PFSK-1 (cell line): ENCODE data around the gene AATF.

ENCODE experiments used
- FOXP2 ChIP-seq: optimal IDR thresholded peaks from 2 replicates; pipeline ENCODE3; 2011; ENCODE audit warnings: borderline replicate concordance, control low read depth, inconsistent platforms; ENCODE audit not compliant: insufficient read depth; ENCODE audit errors: extremely low read length, extremely low read depth
- POLR2AphosphoS5 ChIP-seq: IDR thresholded peaks from 2 replicates; pipeline ENCODE4 v1.6.1; 2012; ENCODE audit warnings: low read depth, mild to moderate bottlenecking, control low read depth, low read length, moderate library complexity
- SIN3A ChIP-seq: IDR thresholded peaks from 2 replicates; pipeline ENCODE4 v1.6.1; 2012; ENCODE audit warnings: mild to moderate bottlenecking, low read length, moderate library complexity, borderline replicate concordance; ENCODE audit not compliant: insufficient read depth
- TAF1 ChIP-seq: IDR thresholded peaks from 2 replicates; pipeline ENCODE4 v1.6.1; 2012; ENCODE audit warnings: low read length, control low read depth, borderline replicate concordance; ENCODE audit not compliant: insufficient read depth
- TF ChIP-seq, protein P1 (sequence below), 2 experiments: IDR thresholded peaks; 2 replicates each; pipeline versions ENCODE4 v1.6.1 to v1.8.0; 2011 to 2012; ENCODE audit warnings: low read depth in 2 of 2, low read length in 2 of 2, control low read depth in 1 of 2, inconsistent platforms in 1 of 2, mild to moderate bottlenecking in 1 of 2, moderate library complexity in 1 of 2; ENCODE audit not compliant: insufficient read depth in 1 of 2

AATF gene

DNA sequence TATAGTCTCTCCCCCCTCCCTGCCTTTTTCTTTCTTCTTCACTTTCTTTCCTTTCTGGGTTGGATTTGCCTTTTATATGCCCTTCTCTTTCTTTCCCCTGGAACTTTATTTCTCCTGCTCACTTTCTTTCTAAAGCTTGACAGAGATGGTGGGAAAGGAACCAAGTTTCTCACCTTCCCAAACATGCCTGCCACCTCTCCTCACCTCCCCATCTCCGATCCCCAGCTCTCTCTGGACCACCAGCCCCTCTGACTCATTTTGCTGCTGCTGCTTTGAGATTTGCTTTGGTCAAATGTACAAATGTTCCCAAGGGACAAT, 18.2 kb upstream of the AATF start:
- TF ChIP-seq POLR2AphosphoS5 = no peak
- TF ChIP-seq FOXP2 = no peak
- TF ChIP-seq, protein P1, sequence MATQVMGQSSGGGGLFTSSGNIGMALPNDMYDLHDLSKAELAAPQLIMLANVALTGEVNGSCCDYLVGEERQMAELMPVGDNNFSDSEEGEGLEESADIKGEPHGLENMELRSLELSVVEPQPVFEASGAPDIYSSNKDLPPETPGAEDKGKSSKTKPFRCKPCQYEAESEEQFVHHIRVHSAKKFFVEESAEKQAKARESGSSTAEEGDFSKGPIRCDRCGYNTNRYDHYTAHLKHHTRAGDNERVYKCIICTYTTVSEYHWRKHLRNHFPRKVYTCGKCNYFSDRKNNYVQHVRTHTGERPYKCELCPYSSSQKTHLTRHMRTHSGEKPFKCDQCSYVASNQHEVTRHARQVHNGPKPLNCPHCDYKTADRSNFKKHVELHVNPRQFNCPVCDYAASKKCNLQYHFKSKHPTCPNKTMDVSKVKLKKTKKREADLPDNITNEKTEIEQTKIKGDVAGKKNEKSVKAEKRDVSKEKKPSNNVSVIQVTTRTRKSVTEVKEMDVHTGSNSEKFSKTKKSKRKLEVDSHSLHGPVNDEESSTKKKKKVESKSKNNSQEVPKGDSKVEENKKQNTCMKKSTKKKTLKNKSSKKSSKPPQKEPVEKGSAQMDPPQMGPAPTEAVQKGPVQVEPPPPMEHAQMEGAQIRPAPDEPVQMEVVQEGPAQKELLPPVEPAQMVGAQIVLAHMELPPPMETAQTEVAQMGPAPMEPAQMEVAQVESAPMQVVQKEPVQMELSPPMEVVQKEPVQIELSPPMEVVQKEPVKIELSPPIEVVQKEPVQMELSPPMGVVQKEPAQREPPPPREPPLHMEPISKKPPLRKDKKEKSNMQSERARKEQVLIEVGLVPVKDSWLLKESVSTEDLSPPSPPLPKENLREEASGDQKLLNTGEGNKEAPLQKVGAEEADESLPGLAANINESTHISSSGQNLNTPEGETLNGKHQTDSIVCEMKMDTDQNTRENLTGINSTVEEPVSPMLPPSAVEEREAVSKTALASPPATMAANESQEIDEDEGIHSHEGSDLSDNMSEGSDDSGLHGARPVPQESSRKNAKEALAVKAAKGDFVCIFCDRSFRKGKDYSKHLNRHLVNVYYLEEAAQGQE (IDR thresholded peaks at IDR 0.05; ENCODE audit: insufficient read depth in 1 of 2, low read depth in 2 of 2, low read length in 2 of 2) = no peak
- no peak for TF ChIP-seq TAF1
- no peak for TF ChIP-seq SIN3A

DNA sequence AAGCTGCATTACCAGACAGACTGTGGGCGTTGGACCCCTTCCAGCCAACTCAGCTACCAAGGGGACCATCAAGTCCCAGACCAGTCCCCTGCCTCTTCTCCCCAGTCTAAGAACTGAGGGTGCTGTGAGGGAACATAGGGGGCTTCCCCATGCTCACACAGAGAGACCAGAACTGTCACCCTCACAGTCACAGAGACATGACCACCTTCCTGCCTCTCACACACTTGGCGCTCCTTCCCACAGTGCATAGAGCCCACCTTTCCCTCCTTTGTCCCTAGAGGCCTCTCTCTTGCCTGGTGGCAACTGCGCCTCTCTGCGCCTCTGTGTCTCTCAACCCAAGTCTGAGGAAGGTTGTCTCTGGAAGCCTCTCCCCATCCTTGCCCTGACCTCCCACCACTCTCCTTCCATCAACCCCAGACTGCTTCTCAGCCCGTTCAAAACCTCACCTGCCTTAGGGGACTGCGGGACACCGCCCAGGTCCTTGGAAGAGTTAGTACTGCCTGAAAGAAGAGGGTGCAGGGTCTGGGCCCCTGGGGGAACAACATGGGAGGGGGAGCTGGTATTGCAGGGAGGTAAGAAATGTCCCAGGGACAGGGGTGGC, 17.6 kb upstream of the AATF start:
- TF ChIP-seq, protein P1 (IDR thresholded peaks at IDR 0.05; ENCODE audit: insufficient read depth in 1 of 2, low read depth in 2 of 2, low read length in 2 of 2) = no peak
- TF ChIP-seq FOXP2 = no peak
- no peak for TF ChIP-seq SIN3A
- TF ChIP-seq POLR2AphosphoS5 = no peak

DNA sequence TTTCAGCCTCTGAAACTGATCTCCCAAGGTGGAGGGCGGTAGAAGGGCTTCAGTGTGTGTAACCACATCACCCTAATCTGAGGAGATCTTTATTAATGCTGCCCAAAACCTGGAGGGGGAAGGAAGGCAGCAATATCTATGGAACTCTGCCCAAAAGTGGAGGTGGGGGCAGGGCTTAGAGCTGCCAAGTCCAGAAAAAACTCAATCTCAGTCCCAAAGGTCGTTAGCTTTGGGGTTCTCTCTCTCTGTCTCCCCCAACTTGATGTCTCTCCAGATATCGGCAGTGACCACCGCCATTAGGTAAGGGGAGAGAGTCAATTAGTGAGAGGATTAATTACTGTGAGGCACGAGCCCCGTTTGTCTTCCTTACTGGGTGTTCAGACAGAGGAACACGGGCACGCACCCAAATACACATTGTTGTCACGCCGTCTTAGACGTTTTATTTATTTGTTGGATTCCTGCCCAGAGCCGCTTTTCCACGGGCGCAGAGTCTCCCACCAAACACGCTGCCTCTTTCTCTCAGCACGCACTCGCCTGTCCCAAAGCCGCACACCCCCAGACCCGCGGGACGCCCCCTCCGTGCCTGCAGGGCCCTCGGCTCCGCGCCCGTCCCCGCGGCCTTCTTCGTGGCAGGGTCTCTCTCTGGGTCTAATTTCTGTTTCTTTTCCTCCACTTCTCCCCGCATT, 16.9 kb upstream of the AATF start:
- TF ChIP-seq TAF1 = no peak
- TF ChIP-seq SIN3A = no peak
- TF ChIP-seq FOXP2 = no peak
- TF ChIP-seq POLR2AphosphoS5 = no peak
- TF ChIP-seq, protein P1 (IDR thresholded peaks at IDR 0.05; ENCODE audit: insufficient read depth in 1 of 2, low read depth in 2 of 2, low read length in 2 of 2) = no peak

DNA sequence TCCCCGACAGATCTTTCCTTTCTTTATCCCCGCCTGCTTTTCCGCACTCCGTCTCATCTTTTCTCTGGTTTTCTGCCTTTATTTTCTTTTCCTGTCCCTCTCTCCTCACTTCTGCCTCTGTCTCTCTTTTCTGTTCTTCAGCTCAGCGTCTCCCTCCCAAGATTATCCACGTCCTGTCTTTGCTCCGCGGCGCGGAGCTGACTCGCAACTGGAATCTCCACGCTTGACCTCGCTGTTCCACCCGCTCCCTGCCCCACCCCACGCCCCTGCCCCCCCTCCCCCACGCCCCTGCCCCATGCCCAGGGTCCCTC, 16.4 kb upstream of the AATF start:
- no peak for TF ChIP-seq TAF1

DNA sequence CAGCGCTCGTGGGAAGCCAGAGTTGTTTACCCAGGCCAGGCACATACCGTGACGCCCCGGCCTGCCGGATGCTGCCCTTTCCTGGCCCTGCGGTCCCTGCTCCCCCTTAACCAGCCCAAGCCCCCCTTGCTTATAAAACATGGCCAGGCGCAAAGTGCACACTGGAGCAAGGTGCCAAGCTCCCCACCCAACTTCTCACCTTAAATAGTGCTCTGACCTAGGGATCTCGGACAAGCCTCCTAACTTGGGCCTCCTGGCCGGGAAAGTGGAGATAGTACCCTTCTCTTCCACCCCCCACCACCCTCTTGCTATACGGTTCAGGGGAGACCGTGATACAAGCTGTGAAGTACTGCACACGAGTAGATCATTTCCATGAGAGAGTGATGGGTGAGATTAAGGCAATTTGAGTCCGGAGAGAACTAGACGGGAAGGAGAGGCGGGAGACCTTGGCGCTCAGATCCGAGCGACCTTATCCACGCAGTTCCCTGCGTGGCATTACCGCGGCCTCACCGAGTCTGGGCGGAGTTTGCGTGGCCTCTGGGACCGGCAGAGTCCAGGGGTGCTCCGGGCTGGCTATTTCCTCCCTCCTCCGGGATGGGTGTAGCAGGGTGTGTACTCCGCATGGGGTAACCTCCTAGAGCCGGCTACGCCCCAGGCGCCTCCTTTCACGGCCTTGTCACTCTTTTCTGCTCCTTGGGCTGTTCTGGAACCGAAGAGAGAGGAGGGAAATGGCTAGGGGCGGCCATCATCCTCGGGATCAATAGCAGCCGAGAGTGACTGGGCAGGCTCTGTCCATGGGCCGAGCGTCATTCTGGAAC, 15.9 kb upstream of the AATF start:
- TF ChIP-seq POLR2AphosphoS5 (no peak), TAF1 (no peak), FOXP2 (no peak), SIN3A (no peak)
- TF ChIP-seq, protein P1 (IDR thresholded peaks at IDR 0.05; ENCODE audit: insufficient read depth in 1 of 2, low read depth in 2 of 2, low read length in 2 of 2) = no peak
